Stimulated activated CD4-positive, alpha-beta T cell treated with anti-CD3 and anti-CD28 coated beads, Interleukin-15, amount 100 ng/mL, for 48 hours (primary cell): ENCODE measurements around the gene SPEG.
"Not testable (repeated sequence)": the region's sequence is repeated elsewhere in the genome, so short reads cannot be mapped to it uniquely, and the experiment has no call there.

Experiments used
- DNase-seq, 2 donors: peaks; one replicate each; pipeline ENCODE4 v3.0.0-alpha.2; 2020; ENCODE audit warnings: low read depth in 2 of 2

Gene SPEG

DNA sequence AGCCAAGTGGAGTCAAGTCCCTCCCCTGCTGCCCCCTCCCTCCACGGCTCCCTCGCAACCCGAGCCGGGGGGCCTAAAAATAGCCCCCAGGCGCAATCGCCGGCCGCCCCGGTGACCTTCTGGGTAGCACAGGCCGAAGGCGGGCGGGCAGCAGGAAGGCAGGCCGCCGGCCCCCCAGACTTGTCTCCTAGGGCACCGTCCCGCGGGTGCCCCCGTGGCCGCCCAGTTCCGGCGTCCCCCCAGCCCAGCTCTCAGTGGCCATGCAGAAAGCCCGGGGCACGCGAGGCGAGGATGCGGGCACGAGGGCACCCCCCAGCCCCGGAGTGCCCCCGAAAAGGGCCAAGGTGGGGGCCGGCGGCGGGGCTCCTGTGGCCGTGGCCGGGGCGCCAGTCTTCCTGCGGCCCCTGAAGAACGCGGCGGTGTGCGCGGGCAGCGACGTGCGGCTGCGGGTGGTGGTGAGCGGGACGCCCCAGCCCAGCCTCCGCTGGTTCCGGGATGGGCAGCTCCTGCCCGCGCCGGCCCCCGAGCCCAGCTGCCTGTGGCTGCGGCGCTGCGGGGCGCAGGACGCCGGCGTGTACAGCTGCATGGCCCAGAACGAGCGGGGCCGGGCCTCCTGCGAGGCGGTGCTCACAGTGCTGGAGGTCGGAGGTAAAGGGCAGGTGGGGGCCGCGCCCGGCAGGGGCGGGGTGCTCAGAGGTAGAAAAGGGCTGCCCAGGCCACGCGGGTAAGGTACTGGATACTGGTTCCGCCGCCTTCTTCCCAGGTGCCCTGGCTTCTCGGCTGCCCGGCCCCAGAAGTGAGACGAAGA lies at the start of gene SPEG:
SPEG (plus strand) TSS at position 126 of the 808 bp plus-strand sequence; CDS start at position 261, 135 bp downstream.
- no peak for DNase-seq

DNA sequence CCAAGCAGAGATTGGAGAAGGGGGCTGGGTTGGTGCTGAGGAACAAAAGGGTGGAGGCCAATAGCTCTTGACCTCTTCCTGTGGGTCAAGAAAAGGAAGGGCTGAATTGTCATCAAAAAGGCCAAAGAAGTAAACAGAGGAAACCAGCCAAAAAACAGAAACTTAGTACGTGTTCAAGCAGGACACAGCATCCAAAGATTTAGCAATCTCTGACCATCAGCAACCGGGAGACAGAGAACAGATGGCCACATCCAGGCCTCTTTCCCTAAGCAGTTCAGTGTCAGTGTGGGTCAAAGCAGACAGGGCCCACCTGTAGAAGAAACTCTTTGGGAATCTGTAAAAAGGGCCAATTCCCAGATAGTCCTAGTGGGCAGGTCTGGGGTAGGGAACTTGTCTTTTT lies 49.8 kb upstream of the SPEG start:
- DNase-seq = no peak

DNA sequence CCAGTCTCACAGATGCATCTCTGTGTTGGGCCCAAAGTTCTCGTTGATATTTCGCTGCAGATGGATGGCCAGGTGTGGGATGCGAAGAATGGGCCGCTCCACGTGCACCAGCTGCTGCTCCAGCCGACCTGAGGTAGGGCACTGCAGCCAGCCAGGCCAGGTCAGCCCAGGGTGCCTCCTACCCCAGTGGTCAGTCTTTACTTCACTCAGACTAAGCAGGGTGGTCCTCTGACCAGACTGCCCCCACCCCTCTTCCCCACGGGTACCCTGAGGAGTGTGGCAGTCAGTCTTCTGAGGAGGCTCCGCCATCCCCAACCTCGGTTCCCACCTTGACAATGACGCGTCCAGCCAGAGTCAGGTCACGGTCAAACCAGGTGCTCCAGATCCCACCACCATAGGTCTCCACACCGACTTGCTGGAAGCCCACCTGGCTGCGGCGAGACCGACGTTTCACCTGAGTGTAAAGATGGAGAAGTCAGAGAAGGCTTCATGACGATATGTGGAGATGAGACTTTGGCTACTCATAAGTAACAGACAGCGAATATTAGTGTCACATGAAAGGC lies 48.6 kb upstream of the SPEG start:
- DNase-seq = no peak

DNA sequence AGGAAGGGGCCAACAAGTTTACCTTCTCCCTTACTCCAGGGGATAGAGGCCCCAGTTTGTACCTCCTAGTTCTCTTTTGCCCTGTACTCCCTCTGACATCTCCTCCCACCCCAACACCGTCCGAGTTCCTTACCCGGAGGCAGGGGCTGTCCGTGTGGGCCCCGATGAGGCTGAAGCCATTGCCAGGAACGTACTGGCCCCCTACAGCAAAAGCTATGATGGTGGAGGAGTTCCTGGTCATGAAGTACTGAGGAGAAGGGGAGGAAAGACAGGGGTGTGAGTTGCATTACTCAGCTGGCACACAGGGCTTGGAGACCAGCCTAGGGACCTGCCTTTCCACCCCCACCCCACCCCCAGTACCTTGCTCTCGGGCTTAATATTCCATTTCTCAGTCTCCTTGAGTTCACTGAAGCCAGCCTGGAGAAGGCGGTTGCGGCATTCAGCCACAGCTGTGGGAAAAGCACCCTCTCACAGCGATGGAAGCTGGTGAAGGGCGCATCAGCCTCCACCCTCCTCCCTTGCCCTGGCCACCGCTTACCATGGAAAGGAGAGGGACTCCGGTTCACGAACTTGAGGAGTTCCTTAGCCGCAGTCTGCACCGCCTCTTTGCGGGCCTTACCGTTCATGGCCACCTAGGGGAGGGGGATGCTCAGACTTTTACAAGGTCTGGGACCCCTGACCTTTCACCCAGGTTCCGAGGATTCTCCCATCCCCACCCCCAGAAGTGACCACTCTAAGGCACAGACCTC lies 47.9 kb upstream of the SPEG start:
- no peak for DNase-seq

DNA sequence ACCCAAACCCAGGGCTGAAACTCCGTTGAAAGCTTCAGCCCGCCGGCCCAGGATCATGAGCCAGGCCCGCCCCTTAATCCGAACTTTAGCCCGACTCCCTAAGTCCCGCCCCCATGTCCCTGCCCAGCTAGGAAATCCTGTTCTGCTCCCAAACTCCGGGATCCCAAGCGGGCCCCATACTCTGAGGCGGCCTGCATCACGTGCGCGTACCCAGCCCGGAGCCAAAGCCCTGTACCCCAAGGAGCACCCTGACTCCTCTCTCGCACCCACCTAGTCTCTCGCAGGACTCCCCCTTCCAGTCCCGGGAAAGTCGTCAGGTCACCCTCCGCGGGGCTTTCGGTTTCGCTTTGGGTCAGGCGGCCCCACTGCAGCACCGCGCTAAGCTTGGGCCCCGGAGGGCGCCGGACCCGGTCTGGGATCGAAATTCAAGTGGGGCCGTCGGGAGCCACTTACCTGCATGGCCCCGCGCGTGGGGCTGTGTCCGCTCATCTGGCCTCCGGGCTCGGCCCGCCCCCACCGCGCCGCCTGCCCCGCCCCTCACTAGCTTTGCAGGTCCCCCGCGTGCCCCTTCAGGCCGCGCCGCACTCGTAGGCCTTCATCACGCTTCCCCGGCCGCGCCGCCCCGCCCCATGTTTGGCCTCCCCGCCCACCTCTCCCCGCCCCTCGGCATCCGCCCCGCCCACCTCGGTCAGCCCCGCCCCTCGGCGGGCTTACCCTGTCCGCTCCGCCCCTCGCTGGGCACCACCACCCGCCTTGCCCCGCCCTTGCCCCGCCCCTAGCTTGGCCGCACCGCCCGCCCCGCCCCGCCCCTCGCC lies 47.1 kb upstream of the SPEG start, which contains the start of gene DNPEP:
DNPEP (minus strand) TSS at position 607 of the 815 bp plus-strand sequence; CDS start at position 489, 118 bp downstream.
- peak; percentile 93 to 94 for DNase-seq

DNA sequence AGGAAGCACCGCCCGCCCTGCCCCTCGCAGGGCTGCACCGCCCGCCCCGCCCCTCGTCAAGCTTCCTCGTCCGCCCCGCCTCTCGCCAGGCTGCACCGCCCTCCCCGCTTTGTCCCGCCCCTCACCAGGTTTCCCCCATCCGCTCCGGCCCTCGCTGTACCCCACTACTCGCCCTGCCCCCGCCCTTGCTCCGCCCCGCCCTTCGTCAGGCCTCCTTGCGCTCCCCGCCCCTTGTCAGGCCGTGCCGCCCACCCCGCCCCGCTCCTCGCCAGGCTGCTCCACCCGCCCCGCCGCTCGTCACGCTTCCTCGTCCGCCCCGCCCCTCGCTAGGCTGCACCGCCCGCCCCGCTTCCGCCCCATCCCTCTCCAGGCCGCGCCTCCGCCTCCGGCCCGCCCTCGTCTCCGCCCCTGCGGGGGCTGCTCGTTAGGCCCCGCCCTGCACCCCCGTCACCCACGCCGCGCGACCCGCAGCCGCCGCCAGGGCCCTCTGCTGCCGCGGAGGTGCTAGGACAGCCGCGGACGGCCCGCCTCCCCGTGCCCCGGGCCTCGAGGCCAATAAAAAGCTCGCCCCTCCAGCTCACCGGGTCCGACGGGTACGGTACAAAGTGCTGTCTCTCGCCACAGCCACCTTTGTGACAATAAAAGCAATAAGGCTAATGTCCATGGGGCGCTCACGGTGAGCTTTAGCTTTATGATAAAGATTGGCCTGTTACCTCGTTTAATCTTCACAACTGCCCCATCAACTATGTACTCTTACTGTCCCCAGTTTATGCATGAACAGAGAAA lies 46.3 kb upstream of the SPEG start:
- DNase-seq = peak; percentile 98 to 99

DNA sequence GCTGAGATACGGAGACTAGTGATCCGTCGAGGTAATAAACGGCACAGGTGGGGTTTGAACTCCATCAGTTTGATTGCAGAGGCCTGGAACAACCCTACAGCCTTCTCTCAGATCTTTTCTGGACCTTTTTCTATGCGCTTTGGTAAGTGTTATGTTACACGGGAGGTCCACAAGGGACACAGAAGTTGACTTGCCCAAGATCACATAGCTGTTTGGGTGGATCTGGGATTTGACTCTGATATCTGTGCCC lies 45.8 kb upstream of the SPEG start:
- no peak for DNase-seq

DNA sequence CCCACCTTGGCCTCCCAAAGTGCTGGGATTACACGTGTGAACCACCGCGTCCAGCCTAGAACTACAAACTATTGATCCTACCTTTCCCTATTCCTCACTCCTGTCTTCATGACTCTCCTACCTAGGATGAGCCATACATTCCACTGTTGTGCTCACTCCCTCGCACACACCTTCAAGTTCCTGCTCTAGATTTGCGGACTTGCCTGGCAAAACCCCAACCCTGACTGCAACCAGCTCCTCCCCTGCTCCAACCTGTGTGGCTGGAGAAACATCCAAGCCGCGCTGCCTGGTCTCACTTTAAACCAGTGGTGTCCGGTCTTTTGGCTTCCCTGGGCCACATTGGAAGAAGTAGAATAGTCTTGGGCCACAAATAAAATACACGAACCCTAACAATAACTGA lies 41.9 kb upstream of the SPEG start:
- DNase-seq = no peak

DNA sequence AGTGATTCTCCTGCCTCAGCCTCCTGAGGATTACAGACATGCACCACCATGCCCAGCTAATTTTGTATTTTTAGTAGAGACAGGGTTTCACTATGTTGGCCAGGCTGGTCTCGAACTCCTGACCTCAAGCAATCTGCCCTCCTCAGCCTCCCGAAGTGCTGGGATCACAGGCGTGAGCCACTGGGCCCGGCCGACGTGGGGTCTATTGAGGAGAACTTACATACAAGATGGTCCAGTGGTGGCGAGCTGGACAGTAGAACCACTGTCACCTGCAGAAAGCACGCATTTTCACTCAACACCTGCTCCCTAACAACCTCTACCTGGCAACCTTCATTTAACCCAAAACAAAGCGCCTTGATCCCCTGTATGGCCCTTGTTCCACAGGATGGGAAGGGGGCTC lies 39.6 kb upstream of the SPEG start:
- not testable (repeated sequence) for DNase-seq

DNA sequence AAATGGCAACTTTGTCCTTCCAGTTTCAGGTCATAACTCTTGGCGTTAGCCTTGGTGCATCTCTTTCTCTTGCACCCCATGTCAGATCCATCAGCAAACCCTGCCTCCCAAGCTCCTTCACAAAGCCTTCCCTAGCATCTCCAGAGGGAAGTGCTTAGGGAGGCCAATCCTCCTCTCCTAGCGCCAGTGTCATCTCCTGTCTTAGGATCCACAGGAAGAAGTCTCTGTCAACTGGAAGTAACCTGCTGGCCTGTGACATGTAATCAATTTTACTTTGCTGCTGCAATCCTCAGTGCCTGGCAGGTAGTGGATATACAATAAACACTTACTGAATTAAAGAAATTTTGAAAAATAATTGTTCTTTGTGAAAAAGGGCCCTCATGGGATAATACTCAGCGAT lies 39.0 kb upstream of the SPEG start:
- DNase-seq = no peak

DNA sequence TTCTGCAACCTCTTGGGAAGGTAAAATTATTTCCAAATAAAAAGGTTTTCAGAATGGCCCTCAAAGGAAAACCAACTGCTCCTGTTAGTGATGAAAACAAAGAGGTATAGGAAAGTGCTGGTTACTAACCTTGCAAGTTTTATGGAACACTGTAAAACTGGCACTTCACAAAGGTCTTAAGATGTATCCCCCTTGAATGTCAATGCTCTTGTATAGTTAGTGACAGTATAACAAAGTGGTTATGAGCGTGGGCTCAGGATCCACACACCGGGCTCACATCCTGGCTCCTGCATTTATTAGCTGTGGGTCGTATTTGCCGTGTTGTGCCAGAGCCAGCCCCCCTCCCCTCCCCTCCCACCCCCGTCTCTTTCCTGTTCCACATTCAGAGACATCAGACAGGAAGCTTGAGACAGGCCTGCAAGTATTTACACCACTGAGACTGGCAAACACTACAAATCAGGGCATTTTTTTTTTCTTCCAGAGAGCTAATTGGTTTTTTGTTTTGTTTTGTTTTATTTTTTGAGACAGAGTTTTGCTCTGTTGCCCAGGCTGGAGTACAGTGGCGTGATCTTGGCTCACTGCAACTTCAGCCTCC lies 37.7 kb upstream of the SPEG start:
- no peak for DNase-seq

DNA sequence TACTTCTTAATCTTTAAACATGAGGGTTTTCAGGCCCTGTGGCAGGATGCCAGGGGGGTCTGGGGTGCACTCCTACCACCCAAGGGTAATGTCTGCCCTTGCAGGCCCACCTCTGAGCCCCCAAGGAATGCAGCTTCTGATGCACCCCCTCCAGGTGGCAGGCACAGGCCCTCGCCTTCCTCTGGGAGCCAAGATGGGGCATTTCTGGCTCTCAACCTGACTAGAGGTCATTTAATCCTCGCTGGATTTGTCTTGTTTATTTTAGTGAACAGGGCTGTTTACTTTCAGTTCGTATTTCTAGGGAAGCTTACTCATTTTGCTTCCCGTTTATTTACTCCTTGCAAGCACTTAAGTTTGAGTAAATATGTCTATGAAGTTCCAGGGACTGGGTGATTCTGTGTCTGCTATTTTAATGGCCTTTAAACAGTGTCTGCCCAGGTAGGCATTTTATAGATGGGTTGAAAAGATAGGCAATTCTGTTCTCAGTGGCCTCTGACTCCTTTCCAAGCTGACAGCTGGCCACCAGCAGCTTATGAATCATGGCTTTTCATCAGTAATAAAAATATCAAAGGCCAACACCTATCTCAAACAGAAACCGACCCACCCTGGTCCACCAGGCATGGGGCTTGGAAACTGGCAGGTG lies 35.8 kb upstream of the SPEG start:
- DNase-seq = no peak

DNA sequence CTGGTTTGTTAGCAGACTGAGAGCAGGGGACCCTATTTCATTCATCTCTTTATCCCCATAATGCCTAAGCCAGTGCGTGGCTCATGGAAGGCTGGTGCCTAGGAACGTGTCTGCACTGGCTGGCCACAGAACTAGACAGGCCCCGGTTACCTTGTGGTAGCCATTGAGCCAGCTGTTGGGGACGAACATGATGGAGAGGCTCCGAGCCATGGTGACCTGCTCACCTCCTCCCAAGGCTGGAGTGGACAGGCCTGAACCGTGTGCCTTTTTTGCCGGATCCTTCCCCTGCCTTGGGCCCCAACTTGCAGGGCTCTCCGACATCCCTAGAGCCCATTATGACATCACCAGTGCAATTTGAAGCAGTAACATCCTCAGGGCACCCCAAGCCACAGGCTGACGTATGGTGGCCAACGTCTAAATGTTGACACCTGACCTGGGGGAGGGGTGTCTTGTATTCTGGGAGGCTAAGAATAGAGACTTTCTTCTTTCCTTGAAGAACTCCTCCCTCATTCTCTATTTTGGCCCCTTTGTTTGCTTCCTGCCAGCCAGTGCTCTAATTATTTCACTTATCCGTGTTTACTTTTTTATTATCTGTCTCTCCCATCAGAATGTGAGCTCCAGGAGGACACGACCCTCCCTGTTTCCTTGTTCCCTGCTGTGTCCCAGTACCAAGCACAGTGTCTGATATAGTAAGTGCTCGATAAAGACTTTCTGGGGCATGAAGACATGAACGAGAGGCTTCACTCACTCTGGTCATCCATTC lies 34.7 kb upstream of the SPEG start:
- DNase-seq = no peak

DNA sequence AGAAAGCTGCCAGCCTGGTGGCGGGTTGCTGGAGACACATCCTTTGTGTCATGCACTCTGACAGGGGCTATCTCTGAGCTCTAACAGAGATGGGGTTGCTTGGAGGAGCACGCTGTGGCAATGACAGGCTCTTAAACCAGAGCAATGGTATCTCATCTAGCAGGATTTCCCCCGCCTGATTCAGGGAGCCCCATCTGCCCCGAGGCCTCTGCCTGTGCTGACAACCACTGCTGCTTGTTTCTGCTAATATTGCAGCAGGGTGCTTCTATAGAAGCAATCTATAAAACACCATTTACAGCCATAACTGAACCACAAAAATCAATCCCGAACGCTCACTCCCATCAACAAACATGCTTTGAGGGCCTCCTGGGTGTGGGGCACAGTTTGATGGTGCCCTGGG lies 34.1 kb upstream of the SPEG start:
- DNase-seq = no peak

DNA sequence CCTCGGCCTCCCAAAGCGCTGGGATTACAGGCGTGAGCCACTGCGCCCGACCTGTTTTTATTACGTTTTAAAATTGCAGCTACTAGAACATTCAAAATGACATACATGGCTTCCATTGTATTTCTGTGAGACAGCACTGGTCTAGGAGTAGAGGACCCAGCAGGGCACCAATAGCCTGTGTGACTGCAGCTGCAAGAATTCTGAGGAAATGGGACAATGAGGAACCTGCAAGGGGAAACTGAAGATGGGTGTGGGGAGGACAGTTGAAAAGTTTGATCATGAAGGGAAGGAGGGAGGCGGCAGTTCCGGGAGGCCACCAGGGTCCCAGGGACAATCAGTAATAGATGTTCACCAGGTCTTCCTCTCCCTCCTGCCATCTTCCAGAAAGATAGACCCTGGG lies 33.0 kb upstream of the SPEG start:
- no peak for DNase-seq

DNA sequence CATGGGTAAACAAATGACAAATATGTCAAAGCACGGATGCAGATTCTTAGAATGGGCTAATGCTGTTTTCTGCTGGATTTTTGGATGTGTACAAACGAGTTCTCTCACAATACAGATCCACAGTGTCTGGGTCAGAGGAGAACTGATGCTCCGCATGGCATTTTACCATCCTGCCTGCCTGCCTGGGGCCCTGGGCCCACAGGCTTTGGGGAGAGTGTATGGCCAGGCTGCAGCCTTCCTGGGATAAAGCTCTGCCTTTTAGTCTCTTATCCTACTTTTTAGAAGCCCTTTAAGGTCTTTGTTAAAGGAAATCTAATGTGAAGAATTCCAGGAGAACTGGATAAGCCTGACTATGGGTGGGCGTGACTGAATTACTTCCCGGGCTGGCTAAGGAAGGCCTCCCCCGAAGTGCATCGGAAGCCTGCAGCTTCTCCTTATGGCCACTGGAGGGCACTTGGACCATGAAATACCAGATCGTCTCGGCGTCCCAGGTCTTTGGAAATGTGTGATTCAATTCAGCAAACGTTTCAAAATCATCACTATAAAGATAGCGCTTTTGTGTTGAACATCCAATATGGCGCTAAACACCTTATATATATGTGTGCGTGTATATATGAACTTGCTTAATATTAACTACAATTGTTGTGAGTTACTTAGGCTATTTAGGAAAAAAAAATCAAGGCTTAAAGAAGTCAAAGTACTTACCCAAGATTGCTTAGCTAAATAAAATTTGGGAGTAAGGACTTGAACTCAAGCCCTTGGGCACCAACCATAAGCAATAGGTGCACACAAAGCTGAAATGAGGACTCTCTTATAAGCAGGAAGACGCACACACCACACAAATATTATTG lies 31.8 kb upstream of the SPEG start:
- DNase-seq = peak; percentile 40 to 44

DNA sequence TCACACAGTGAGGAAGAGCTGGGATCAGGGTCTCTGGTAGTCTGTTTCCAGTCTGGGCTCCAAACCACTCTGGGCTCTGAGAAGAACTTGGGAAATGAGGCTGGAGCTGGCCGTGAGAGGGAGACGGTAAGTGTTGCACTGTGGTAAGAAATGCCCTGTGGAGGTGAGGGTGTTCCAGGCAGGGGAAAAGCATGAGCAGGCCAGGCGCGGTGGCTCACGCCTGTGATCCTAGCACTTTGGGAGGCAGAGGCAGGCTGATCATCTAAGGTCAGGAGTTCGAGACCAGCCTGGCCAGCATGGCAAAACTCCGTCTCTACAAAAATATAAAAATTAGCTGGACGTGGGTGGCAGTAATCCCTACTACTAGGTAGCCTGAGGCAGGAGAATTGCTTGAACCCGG lies 30.8 kb upstream of the SPEG start:
- no peak for DNase-seq

DNA sequence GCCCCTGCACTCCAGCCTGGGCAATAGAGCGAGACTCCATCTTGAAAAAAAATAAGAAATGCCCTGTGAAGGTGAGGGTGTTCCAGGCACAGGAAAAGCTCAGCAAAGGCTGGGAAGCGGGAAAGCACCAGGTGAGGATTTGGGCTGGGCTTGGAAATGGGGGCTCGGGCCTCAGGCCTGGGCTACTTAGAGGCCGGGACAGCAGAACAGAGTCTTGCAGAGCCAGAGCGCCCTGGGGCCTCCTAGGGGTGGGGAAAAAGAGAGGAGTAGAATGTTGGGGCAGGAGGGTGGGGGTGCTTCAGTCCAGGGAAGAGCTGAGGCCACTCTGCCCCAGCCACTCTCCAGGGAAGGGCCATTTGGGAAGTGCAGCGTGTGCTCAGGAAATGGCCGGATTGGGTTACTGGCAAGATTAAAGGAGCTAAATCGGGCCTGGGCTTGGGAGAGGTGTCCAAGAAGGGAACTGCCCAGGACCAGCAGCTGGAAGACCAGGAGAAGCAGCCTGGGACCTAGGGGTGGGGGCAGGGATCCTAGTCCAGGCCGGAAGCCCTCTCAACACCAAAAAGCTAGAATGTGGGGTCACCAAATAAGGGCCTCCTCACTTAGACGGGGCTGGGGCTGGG lies 30.2 kb upstream of the SPEG start:
- DNase-seq = no peak
